ENCODE results near the gene GALR3.

The GALR3 gene

DNA sequence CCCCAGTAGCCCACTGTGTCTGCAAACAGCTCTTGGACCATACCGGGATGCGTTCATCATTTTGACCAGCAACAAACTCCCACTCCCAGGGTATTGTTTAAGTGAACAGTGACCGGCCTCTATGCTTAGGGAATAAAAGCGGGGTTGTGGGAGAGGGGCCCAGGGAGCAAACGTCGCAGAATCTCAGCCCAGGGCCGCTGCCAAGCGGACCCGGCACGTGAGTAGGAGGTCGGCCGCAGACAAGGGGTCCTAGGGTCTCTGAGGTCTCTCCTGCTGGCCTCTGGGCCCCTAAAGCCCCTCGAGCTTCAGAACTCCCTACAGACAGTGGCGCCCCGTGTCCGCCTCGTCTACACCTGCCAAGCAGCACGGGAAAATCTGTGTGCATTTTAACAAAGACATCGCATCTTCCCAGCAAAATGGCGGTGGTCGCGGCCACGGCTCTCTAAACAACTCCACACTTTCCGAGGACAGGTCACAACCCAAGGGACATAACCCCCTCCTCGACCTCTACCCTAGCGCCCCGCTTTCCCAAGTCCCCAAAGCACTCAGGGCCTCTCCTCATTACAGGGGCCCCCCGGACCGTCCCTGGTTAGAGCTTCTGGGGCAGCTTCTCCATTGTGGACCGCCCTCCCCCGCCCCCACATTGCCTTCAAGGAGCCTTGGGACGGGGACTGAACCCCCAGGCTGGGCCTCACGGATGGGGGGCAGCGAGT is 19.4 kb upstream of the GALR3 start:
- DNase-seq, result no peak

DNA sequence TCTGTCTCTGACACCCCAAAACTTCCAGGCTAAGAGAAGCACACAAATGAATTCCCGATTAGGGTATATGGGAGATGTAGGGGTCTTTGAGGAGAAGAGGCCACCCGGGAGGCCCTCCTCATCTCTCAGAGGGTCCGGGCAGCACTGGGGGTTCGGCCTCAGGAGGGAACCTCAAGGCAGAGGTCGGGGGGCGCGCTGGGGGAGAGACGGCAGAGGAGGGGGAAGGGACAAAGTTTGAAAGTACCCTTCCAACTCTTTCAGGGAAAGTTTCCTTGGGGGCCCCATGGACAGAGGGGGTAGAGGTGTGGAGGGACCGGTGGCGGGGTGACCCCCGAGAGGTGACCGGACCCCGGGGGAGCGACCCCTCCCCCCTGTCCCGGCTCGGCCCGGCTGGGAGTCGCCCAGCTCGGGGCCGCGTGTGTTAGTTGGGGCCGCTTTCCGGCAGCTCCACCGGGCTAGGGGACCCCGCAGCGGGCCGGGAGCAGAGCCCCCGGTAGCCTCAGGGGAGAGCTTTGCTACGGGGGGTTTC is 18.8 kb upstream of the GALR3 start:
- DNase-seq, result no peak

DNA sequence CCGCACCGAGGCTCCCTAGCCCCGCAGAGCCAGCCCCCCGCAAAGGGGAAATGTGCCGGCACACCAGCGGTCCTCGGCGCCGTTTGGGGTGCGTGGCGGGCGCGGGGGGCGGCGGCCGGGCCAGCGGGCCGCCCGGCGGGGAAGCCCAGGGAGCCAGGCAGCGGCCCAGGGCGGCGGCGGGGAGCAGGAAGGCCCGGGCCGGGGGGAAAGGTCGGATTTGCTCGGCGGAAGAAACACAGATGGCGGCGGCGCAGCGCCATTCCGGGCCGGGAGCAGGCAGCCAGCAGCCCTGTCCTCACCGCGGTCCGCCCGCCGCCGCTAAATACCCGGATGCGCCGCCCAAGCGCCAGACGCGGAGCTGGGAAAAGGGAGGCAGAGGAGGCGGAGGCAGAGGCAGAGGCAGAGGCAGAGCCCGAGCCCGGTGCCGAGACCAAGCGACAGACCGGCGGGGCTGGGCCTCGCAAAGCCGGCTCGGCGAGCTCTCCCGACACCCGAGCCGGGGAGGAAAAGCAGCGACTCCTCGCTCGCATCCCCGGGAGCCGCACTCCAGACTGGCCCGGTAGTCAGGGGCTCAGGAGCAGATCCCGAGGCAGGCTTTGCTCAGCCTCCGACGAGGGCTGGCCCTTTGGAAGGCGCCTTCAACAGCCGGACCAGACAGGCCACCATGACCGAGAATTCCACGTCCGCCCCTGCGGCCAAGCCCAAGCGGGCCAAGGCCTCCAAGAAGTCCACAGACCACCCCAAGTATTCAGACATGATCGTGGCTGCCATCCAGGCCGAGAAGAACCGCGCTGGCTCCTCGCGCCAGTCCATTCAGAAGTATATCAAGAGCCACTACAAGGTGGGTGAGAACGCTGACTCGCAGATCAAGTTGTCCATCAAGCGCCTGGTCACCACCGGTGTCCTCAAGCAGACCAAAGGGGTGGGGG is 18.0 kb upstream of the GALR3 start:
- DNase-seq, result peak; percentile 61

DNA sequence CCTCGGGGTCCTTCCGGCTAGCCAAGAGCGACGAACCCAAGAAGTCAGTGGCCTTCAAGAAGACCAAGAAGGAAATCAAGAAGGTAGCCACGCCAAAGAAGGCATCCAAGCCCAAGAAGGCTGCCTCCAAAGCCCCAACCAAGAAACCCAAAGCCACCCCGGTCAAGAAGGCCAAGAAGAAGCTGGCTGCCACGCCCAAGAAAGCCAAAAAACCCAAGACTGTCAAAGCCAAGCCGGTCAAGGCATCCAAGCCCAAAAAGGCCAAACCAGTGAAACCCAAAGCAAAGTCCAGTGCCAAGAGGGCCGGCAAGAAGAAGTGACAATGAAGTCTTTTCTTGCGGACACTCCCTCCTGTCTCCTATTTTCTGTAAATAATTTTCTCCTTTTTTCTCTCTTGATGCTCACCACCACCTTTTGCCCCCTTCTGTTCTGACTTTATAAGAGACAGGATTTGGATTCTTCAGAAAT is 17.3 kb upstream of the GALR3 start:
- no peak for DNase-seq

DNA sequence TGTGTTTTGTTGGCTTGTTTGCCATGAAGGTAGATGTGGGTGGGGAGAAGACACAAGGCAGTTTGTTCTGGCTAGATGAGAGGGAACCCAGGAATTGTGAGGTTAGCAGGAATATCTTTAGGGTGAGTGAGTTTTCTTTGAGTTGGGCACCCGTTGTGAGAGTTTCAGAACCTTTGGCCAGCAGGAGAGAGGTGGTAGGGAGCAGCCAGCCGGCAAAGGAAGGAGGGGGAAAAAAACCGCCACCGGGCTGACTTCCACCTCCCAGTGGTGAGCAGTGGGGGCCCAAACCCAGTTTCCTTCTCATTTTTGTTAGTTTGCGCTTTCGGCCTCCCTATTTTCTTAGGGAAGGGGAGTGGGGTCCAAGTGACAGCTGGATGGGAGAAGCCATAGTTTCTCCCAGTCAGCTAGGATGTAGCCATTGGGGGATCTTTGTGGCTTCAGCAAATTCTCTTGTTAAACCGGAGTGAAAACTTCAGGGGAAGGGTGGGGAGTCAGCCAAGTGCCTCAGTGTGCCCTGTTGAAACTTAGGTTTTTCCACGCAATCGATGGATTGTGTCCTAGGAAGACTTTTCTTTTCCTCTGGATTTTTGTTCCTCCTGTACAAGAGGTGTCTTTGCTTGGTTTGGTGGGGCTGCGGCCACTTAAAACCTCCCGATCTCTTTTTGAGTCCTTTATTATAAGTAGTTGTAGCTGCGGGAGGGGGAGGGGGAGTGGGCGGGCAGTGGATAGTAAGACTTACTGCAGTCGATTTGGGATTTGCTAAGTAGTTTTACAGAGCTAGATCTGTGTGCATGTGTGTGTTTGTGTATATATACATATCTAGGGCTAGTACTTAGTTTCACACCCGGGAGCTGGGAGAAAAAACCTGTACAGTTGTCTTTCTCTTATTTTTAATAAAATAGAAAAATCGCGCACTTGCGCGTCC is 16.5 kb upstream of the GALR3 start:
- DNase-seq, result no peak

DNA sequence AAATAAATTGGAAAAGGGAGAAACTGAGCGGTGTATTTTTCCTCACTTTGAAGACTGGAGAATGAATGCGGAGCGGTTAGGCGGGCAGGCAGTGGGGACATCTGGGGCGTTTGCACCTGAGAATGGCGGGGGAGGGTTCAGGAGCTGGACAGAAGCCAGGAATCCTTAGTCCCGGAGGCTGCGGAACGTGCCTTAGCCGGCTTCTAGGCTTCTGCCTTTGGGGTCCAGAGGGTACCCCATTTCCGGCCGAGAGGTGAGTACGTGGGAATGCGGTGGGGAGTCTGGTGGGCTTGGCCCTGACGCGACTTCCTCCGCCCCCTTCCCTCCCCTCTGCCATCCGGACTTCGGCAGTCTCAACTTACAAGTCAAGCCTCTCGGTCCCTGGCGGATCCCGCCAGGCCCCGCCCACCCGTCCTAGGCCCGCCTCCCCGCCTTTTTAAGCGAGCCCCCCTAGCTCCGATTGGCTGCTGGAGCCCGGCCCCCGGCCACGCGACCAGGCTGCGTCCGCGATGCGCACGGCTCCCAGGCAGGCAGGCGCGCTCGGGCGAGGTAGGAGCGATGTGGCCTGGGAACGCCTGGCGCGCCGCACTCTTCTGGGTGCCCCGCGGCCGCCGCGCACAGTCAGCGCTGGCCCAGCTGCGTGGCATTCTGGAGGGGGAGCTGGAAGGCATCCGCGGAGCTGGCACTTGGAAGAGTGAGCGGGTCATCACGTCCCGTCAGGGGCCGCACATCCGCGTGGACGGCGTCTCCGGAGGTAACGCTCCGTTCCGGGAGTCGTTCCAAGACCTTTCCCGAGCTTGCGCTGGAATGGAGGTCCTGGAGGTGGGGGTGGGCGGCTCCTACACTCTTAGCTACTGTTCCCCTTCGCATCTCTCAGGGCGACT is 15.5 kb upstream of the GALR3 start, which contains the start of gene GCAT:
TSS of gene GCAT (plus strand) at position 525 of the 884 bp plus-strand sequence. CDS start at position 559, 34 bp downstream.
- peak; percentile 87 for DNase-seq

DNA sequence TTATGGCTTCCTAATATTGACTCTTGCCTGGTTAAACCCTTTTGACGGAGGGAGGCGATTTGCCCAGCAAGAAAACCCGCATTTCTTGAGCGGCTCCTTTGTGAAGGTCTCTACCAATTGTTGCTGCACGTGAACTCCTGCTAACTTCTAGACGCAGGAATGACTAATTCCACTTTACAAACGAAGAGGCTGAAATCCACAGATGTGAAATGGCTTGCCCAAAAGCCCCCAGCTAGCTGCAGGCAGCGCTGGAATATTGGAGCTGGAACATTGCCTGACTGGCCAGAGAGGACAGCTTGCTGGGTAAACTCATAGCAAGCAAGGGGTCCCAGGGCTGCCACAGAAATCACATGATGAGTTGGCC is 14.9 kb upstream of the GALR3 start:
- no peak for DNase-seq

DNA sequence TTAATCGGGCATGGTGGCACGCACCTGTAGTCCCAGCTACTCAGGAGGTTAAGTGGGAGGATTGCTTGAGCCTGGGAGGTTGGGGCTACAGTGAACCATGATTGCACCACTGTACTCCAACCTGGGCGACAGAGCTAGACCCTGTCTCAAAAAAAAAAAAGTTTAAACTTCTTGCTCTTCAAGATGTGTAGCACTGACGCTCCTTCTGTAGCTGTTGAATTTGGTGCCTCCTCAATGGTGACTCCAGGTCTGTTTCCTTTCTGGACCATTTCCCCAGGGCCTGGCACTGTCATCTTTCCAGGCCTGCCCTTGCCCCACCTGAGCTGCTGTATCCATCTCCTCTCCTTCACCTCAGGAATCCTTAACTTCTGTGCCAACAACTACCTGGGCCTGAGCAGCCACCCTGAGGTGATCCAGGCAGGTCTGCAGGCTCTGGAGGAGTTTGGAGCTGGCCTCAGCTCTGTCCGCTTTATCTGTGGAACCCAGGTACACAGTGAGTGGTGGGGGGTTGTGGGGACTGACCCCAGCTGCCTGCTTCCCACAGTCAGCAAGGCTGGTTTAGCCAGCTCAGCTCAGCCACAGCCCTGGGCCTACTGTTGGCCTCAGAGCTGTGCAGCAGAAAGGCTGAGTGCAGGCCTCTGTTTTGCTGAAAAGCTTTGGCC is 13.4 kb upstream of the GALR3 start:
- DNase-seq, result no peak

DNA sequence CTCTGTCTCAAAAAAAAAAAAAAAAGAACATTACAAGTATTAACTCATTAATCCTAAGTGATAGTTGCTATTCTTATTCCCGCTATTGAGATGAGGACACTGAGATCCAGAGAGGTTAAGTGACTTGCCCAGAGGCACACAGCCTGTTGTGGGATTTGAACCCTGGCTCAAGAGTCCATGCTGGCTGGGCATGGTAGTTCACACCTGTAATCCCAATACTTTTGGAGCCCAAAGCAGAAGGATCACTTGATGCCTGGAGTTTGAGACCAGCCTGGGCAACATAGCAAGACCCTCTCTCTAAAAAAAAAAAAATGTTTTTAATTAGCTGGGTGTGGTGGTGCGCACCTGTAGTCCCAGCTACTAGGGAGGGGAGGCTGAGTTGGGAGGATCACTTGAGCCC is 11.3 kb upstream of the GALR3 start:
- DNase-seq, result no peak

DNA sequence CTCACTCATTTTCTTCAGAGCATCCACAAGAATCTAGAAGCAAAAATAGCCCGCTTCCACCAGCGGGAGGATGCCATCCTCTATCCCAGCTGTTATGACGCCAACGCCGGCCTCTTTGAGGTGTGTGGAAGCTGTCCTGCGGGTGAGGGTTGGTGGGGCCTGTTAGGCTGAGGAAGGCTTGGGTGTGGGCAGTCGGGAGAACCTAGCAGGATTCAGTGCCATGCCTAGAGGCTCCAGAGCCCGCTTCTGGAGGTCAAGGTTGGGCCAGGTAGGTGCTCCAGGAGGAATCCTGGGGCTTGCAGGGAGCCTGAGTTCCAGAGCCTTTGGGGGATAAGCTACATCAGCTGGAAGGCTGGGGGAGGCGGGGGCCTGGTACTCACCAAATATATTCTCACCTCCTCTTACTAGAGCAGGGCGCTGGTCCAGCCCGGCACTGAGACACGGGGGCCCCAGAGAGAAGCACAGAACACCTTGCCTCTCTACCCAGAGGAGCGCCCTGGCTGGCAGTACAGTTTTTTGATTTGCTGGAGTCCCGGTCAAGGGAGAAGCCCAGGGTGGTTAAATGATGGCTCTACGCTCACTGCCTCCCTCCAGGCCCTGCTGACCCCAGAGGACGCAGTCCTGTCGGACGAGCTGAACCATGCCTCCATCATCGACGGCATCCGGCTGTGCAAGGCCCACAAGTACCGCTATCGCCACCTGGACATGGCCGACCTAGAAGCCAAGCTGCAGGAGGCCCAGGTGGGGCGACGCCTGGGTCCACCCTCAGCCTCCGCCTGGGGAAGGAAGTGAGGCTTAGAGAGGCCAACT is 10.1 kb upstream of the GALR3 start:
- no peak for DNase-seq

DNA sequence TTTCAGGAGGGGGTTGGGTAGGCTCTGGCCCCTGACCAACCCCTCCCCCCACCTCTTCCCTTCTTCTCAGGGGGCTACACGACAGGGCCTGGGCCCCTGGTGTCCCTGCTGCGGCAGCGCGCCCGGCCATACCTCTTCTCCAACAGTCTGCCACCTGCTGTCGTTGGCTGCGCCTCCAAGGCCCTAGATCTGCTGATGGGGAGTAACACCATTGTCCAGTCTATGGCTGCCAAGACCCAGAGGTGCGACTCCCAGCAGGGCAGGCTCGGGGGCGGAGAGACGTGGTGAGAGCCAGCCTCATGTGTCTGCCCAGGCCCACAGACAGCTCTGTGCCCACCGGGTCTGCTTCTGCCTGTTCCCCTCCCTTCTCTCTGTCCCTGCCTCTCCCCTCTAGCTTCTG is 7.6 kb upstream of the GALR3 start:
- DNase-seq, result no peak

DNA sequence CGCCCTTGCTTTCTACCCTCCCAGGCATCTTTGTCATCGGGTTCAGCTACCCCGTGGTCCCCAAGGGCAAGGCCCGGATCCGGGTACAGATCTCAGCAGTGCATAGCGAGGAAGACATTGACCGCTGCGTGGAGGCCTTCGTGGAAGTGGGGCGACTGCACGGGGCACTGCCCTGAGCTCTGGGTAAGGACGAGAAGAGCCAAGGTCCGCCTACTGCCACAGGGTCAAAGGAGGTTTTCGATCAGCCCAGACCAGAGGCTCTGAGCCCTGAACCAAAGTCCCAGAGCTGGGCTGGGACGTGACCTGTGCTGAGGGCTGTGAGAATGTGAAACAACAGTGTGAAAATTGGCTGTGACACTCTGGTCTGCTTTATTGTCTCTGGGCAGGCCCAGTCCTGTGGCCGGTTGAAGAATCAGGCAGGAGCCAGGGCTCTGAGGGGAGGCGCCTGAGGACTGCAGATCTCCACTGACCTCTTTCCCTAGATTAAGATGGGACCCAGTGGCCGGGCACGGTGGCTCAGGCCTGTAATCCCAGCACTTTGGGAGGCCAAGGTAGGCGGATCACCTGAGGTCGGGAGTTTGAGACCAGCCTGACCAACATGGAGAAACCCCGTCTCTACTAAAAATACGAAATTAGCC is 6.5 kb upstream of the GALR3 start:
- DNase-seq, result no peak

DNA sequence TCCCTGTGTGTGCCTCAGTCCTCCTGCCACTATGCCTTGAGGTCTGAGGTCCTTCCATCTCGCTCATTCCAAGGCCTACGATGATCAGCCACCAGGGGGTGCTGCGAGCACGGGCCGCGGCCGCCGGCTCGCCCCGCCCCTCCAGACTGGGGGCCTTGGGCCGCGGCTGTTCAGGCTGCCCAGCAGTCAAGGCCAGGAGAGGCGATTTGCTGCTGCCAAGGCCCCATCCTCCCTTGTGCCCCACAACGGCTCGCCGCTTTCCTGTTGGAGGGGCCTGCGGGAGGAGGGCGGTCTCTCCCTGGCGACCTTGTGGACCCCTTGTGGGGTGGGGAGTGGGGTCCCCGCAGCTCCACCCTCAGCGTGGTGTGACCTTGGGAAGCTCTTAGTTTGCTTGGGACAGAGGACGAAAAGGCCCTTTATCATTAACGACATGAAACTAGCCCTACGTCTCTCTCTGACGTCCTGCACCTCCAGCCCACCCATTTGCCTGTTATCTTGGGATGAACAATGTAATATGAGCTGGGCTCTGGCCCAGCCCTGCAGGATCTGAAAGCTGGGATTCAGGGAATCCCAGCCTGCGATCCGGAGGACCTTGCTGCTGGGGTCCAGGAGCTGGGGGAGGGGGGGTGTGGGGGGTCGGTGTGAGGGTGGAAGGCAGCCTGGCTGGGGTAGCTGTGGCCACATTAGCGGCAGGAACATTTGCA is 5.3 kb upstream of the GALR3 start:
- DNase-seq, result peak; percentile 64

DNA sequence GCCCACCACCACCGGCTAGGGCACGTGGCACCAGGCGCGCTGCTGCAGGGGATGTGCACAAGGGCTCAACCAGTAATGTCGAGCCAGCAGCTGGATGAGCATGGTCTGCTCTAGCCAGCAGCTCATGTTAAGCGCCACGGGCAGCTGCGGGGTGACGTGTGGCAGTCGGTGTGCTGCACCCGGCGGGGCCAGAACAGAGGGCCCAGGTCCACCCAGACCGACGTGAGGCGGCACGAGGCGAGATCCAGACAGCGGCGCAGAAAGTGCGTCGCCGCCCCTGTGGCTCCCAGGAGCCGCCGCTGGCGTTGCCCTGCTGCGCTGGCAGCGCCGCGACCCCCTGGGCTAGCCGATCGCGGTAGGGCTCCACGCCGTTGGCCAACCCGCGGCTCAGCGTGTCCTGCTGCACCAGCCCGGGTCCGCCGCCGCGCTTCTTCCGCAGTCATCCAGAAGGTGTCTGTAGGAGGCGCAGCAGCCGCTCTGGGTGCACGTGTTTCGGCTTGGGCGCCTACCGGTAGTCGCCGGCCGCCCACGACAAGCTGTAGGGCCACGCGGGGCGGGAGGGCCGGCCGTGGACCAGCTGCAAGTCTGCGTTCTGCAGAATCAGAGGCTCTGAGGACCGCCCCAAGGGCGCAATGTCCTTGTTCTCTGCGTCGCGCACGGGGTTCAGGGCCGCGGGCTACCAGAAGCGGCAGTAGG is 4.6 kb upstream of the GALR3 start:
- peak; percentile 52 for DNase-seq

DNA sequence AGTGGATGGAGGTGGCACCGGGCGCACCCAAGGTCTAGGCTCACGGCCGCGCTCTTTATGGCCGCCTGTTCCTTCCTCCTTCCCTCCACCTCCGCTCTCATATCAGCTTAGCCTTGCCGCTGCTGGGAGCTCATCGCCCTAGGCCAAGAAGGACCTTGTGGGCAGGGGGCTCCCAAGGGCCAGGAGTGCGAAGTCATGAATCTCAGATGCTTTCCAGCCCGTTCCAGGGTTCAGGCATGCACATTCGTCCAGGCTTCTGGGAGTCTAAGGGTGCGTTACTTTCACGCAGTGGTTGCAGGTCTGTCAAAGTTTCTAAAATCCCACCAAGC is 4.1 kb upstream of the GALR3 start:
- no peak for DNase-seq

DNA sequence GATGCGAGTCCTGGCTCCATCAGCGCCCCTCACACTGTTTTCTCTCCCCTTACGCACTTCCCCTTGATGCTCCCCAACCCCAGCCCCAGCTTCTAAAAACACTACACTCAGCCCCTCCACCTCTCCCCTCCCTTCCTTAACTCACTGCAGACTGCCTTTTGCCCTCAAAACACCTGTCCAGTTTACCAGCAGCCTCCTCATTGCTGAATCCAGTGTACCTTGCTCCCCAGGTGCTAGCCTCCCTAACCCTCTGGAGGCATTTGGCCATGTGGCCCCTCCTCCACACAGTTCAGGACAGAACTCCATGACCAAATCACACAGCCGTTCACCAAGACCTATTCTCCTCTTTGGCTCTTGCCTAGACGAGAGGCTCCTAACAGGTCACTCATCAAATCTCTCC is 2.8 kb upstream of the GALR3 start:
- DNase-seq, result no peak

DNA sequence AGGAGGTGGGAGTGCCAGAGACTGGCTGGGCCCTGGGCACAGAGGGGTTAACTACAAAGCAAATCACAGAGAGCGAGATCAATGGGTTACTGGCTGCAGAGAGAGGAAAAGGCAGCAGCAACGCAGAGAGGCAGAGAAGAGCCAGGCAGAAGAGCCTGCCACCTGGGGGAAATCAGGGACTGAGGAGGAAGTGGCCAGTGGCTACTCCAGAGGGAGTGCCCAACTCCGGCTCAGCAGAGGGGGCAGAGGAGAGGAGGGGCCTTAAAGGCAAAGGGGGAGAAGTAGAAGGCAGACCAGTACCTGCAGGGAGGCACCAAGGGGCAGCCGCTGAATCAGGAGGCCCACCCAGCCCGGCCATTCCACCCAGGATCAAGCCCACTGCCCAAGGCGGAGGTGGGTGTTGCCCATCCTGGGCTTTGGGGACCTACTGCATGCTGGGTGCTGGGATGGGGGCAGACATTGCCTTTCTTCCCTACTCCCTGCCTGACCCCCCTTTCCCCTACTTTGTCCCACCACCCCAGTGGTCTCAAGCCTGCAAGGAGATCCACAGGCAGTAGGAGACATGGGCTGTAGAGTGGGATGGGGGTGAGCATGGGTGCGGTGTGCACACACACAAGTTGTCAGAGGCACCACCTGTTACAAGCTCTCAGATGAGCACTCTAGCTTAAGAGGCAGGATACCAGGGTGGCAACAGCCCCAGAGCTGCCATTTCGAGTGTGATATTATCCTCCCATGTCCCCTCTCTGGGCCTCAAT is 926 bp upstream of the GALR3 start:
- DNase-seq, result no peak

Measured in CD4-positive, alpha-beta T cell treated with Interleukin-4 for 4 hours (primary cell).